GM23338 (cell line): ENCODE measurements around the gene BDH1. TPM values are rescaled to one million over a fixed set of nuclear protein-coding genes. Genes with fewer than 3 reads are reported as not detected.

Source experiments
- ATAC-seq: fragments of 200-7000 bp; cut with Tn5 transposase; 3 replicates; pipeline ENCODE4 v1.9.1; 2020
- DNase-seq: peaks from one replicate; pipeline ENCODE4 v3.0.0-alpha.2; 2015; ENCODE audit warnings: low spot score
- H2AFZ ChIP-seq: fragments of 200-600 bp; sonication (generic); 2 replicates; pipeline ENCODE4 v1.8.0; 2016; ENCODE audit warnings: antibody characterized with exemption, mild to moderate bottlenecking, moderate library complexity
- H3F3A ChIP-seq: fragments of 200-600 bp; sonication (generic); replicated peaks from 2 replicates; pipeline ENCODE4 v1.8.0; 2017; ENCODE audit warnings: antibody characterized with exemption, mixed run types, low read depth
- H3K27ac ChIP-seq: fragments of 200-600 bp; sonication (generic); 2 replicates; pipeline ENCODE4 v1.6.1; 2016; ENCODE audit warnings: low read depth
- H3K27me3 ChIP-seq: fragments of 200-600 bp; sonication (generic); 2 replicates; pipeline ENCODE4 v1.8.0; 2016; ENCODE audit warnings: mild to moderate bottlenecking, mixed run types, moderate library complexity; ENCODE audit not compliant: insufficient read depth
- H3K36me3 ChIP-seq: fragments of 200-600 bp; sonication (generic); 2 replicates; pipeline ENCODE4 v1.8.0; 2016; ENCODE audit warnings: mild to moderate bottlenecking; ENCODE audit not compliant: insufficient read depth
- H3K4me1 ChIP-seq: fragments of 200-600 bp; sonication (generic); 2 replicates; pipeline ENCODE4 v1.8.0; 2016; ENCODE audit warnings: mild to moderate bottlenecking, moderate library complexity; ENCODE audit not compliant: insufficient read depth
- H3K4me2 ChIP-seq: fragments of 200-600 bp; sonication (generic); 2 replicates; pipeline ENCODE4 v1.7.1; 2017; ENCODE audit warnings: mixed run types
- H3K4me3 ChIP-seq: fragments of 200-600 bp; sonication (generic); 2 replicates; pipeline ENCODE4 v1.6.1; 2016; ENCODE audit warnings: mixed run types
- H3K79me2 ChIP-seq: fragments of 200-600 bp; sonication (generic); replicated peaks from 2 replicates; pipeline ENCODE4 v1.8.0; 2017; ENCODE audit warnings: mild to moderate bottlenecking; ENCODE audit not compliant: insufficient read depth
- H3K9me2 ChIP-seq: fragments of 200-600 bp; sonication (generic); 2 replicates; pipeline ENCODE4 v1.8.0; 2017; ENCODE audit not compliant: insufficient read depth
- H4K20me1 ChIP-seq: fragments of 200-600 bp; sonication (generic); replicated peaks from 2 replicates; pipeline ENCODE4 v1.8.0; 2017; ENCODE audit warnings: mild to moderate bottlenecking; ENCODE audit not compliant: insufficient read depth
- H3K27ac Mint-ChIP-seq: 2 replicates; pipeline ENCODE4 v1.8.0; 2020; ENCODE audit warnings: inconsistent platforms, mild to moderate bottlenecking, moderate library complexity, mixed read lengths
- H3K27me3 Mint-ChIP-seq: 3 replicates; pipeline ENCODE4 v1.8.0; 2022; ENCODE audit warnings: low read depth, mild to moderate bottlenecking, moderate library complexity, mixed read lengths, inconsistent platforms; ENCODE audit not compliant: insufficient read depth, poor library complexity
- H3K36me3 Mint-ChIP-seq: 3 replicates; pipeline ENCODE4 v1.8.0; 2021; ENCODE audit warnings: low read depth, mild to moderate bottlenecking, inconsistent platforms, moderate library complexity, mixed read lengths
- H3K4me1 Mint-ChIP-seq: 3 replicates; pipeline ENCODE4 v1.8.0; 2020; ENCODE audit warnings: mild to moderate bottlenecking, inconsistent platforms, mixed read lengths
- H3K4me3 Mint-ChIP-seq: 3 replicates; pipeline ENCODE4 v1.8.0; 2021; ENCODE audit warnings: moderate library complexity, mild to moderate bottlenecking, inconsistent platforms, mixed read lengths
- H3K9me3 Mint-ChIP-seq: 3 replicates; pipeline ENCODE4 v1.8.0; 2020; ENCODE audit warnings: moderate library complexity, mild to moderate bottlenecking, inconsistent platforms, mixed read lengths
- EZH2phosphoT487 ChIP-seq: fragments of 200-600 bp; sonication (generic); IDR thresholded peaks from one replicate; pipeline ENCODE4 v1.8.1; 2018; ENCODE audit warnings: antibody characterized with exemption; ENCODE audit not compliant: unreplicated experiment
- JUNB ChIP-seq: IDR thresholded peaks from one replicate; pipeline ENCODE4 v1.6.1; 2016; ENCODE audit warnings: antibody characterized with exemption; ENCODE audit not compliant: unreplicated experiment
- STAT1 ChIP-seq: IDR thresholded peaks from one replicate; pipeline ENCODE4 v1.6.1; 2016; ENCODE audit warnings: antibody characterized with exemption; ENCODE audit not compliant: unreplicated experiment
- ZNF114 ChIP-seq: fragments of 250-450 bp; sonication (Bioruptor Pico); IDR thresholded peaks from 2 replicates; pipeline ENCODE4 v1.5.0; 2020; ENCODE audit warnings: mild to moderate bottlenecking, moderate library complexity
- polyA plus RNA-seq: library from polyadenylated mRNA; unstranded; fragments of >200 nt; fragmentation: Nextera tagmentation; extraction: Ambion mirVana; gene quantifications from 2 replicates; pipeline ENCODE4 v1.2.1, GENCODE V29; 2016
- total RNA-seq: library from RNA; depleted of rRNA; stranded (reverse); fragments of >200 nt; shearing (Covaris generic); gene quantifications from 2 replicates; pipeline ENCODE4 v1.2.3, GENCODE V29; 2014
- TF ChIP-seq, protein P1 (sequence below), 2 experiments: fragments of 200-600 bp in 1 of 2; sonication (generic) in 1 of 2; conservative IDR thresholded peaks; 2 replicates each; pipeline versions ENCODE4 v1.5.1 to v1.6.1; 2016 to 2017; ENCODE audit warnings: antibody characterized with exemption in 2 of 2, low read depth in 2 of 2, mild to moderate bottlenecking in 2 of 2, moderate library complexity in 1 of 2
- TF ChIP-seq, protein P2 (sequence below): fragments of 250-450 bp; sonication (Bioruptor Pico); IDR thresholded peaks from 2 replicates; pipeline ENCODE4 v1.5.0; 2020; ENCODE audit warnings: mild to moderate bottlenecking, moderate library complexity

Gene BDH1
- total and polyA plus RNA-seq, 2 experiments from 2014 or later, result 18.1 to 19.3 TPM

DNA sequence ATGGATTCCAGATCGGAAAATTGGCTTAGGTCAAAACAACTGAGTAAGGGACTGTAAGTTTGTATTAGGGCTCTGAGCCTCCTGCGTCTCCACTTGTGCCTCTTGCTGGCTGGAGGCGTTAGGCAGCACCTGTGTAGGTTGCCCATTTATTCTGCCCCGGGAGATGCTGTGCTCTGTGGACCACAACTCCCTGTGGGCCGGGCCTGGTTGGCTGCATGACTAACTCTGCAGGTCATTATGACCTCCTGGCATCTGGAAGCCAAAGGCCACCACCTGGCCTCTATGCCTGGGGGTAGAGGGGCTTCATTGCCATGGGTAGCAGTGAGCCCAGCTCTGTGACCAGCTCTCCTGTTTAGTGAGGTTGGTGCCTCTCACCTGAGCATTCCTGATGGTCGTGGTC, 36.0 kb upstream of the BDH1 start:
- H3K36me3 Mint-ChIP-seq, result no peaks in the 10 kb centered on the region; the same call in 2 of the 3 replicates
- Histone ChIP-seq H3K4me3 (no peak overlapping the region), H3F3A (no peaks in the 10 kb centered on the region), H3K4me2 (no peak overlapping the region), H3K4me1 (no peaks in the 10 kb centered on the region), H2AFZ (no peak overlapping the region), H3K36me3 (no peaks in the 10 kb centered on the region), H3K27ac (no peak overlapping the region), H3K9me2 (no peaks in the 10 kb centered on the region), H3K27me3 (no peaks in the 10 kb centered on the region), H3K79me2 (no peaks in the 10 kb centered on the region), H4K20me1 (no peaks in the 10 kb centered on the region)
- DNase-seq (no peak), ATAC-seq (no peak)
- peaks cover 12% of the 10 kb centered on the region for H3K4me1 Mint-ChIP-seq
- no peaks in the 10 kb centered on the region for H3K9me3 Mint-ChIP-seq
- peaks cover 7% of the 10 kb centered on the region for H3K27me3 Mint-ChIP-seq
- H3K4me3 Mint-ChIP-seq, result no peak overlapping the region
- TF ChIP-seq, protein P1, sequence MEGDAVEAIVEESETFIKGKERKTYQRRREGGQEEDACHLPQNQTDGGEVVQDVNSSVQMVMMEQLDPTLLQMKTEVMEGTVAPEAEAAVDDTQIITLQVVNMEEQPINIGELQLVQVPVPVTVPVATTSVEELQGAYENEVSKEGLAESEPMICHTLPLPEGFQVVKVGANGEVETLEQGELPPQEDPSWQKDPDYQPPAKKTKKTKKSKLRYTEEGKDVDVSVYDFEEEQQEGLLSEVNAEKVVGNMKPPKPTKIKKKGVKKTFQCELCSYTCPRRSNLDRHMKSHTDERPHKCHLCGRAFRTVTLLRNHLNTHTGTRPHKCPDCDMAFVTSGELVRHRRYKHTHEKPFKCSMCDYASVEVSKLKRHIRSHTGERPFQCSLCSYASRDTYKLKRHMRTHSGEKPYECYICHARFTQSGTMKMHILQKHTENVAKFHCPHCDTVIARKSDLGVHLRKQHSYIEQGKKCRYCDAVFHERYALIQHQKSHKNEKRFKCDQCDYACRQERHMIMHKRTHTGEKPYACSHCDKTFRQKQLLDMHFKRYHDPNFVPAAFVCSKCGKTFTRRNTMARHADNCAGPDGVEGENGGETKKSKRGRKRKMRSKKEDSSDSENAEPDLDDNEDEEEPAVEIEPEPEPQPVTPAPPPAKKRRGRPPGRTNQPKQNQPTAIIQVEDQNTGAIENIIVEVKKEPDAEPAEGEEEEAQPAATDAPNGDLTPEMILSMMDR (conservative IDR thresholded peaks at IDR 0.05; ENCODE audit: low read depth in 2 of 2), result no peak
- TF ChIP-seq, protein P2, sequence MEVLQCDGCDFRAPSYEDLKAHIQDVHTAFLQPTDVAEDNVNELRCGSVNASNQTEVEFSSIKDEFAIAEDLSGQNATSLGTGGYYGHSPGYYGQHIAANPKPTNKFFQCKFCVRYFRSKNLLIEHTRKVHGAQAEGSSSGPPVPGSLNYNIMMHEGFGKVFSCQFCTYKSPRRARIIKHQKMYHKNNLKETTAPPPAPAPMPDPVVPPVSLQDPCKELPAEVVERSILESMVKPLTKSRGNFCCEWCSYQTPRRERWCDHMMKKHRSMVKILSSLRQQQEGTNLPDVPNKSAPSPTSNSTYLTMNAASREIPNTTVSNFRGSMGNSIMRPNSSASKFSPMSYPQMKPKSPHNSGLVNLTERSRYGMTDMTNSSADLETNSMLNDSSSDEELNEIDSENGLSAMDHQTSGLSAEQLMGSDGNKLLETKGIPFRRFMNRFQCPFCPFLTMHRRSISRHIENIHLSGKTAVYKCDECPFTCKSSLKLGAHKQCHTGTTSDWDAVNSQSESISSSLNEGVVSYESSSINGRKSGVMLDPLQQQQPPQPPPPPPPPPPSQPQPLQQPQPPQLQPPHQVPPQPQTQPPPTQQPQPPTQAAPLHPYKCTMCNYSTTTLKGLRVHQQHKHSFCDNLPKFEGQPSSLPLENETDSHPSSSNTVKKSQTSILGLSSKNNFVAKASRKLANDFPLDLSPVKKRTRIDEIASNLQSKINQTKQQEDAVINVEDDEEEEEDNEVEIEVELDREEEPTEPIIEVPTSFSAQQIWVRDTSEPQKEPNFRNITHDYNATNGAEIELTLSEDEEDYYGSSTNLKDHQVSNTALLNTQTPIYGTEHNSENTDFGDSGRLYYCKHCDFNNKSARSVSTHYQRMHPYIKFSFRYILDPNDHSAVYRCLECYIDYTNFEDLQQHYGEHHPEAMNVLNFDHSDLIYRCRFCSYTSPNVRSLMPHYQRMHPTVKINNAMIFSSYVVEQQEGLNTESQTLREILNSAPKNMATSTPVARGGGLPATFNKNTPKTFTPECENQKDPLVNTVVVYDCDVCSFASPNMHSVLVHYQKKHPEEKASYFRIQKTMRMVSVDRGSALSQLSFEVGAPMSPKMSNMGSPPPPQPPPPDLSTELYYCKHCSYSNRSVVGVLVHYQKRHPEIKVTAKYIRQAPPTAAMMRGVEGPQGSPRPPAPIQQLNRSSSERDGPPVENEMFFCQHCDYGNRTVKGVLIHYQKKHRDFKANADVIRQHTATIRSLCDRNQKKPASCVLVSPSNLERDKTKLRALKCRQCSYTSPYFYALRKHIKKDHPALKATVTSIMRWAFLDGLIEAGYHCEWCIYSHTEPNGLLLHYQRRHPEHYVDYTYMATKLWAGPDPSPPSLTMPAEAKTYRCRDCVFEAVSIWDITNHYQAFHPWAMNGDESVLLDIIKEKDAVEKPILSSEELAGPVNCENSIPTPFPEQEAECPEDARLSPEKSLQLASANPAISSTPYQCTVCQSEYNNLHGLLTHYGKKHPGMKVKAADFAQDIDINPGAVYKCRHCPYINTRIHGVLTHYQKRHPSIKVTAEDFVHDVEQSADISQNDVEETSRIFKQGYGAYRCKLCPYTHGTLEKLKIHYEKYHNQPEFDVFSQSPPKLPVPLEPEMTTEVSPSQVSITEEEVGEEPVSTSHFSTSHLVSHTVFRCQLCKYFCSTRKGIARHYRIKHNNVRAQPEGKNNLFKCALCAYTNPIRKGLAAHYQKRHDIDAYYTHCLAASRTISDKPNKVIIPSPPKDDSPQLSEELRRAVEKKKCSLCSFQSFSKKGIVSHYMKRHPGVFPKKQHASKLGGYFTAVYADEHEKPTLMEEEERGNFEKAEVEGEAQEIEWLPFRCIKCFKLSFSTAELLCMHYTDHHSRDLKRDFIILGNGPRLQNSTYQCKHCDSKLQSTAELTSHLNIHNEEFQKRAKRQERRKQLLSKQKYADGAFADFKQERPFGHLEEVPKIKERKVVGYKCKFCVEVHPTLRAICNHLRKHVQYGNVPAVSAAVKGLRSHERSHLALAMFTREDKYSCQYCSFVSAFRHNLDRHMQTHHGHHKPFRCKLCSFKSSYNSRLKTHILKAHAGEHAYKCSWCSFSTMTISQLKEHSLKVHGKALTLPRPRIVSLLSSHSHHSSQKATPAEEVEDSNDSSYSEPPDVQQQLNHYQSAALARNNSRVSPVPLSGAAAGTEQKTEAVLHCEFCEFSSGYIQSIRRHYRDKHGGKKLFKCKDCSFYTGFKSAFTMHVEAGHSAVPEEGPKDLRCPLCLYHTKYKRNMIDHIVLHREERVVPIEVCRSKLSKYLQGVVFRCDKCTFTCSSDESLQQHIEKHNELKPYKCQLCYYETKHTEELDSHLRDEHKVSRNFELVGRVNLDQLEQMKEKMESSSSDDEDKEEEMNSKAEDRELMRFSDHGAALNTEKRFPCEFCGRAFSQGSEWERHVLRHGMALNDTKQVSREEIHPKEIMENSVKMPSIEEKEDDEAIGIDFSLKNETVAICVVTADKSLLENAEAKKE, result no peak
- TF ChIP-seq ZNF114 (no peak), EZH2phosphoT487 (no peak), JUNB (no peak), STAT1 (no peak)
- no peak overlapping the region for H3K27ac Mint-ChIP-seq
